HAP-1 (cell line): ENCODE results near the gene MMS22L.

Experiments used
- DNase-seq, 2 experiments: peaks; one replicate each; pipeline ENCODE4 v3.0.0-alpha.2; 2016 to 2020; ENCODE audit warnings: low spot score in 2 of 2
- H3K27me3 ChIP-seq: fragments of 250-450 bp; sonication (Bioruptor Pico); 2 replicates; pipeline ENCODE4 v1.5.1; 2020; ENCODE audit warnings: low read depth, mild to moderate bottlenecking, moderate library complexity
- H3K36me3 ChIP-seq: fragments of 250-450 bp; sonication (Bioruptor Pico); replicated peaks from 2 replicates; pipeline ENCODE4 v1.5.1; 2020; ENCODE audit warnings: mild to moderate bottlenecking
- H3K4me1 ChIP-seq: fragments of 250-450 bp; sonication (Bioruptor Pico); 2 replicates; pipeline ENCODE4 v1.5.1; 2020; ENCODE audit warnings: mild to moderate bottlenecking
- H3K4me3 ChIP-seq: fragments of 250-450 bp; sonication (Bioruptor Pico); 2 replicates; pipeline ENCODE4 v1.5.1; 2020; ENCODE audit warnings: mild to moderate bottlenecking, moderate library complexity
- H3K9me3 ChIP-seq: fragments of 250-450 bp; sonication (Bioruptor Pico); 2 replicates; pipeline ENCODE4 v1.5.1; 2020; ENCODE audit warnings: mild to moderate bottlenecking, moderate library complexity
- in situ Hi-C: fragments of 300-500 bp; cut with MboI; formaldehyde crosslinking; loops from 3 replicates; pipeline ENCODE4 v1.14.3; 2020; ENCODE audit warnings: low sequenced_read_pairs, inconsistent platforms, mixed read lengths

MMS22L gene

GRCh38 chr6:97110149-97110548 is 172.9 kb downstream of the MMS22L start:
- no peaks in the 10 kb centered on the region for H3K9me3 ChIP-seq
- in situ Hi-C loops: no loop called here
- DNase-seq: no peak
- no peaks in the 10 kb centered on the region for H3K27me3 ChIP-seq
- no peak overlapping the region for H3K4me3 ChIP-seq
- no peaks in the 10 kb centered on the region for H3K4me1 ChIP-seq
- no peaks in the 10 kb centered on the region for H3K36me3 ChIP-seq

- DNase-seq: no peak
- Histone ChIP-seq H3K36me3 (no peaks in the 10 kb centered on the region), H3K4me1 (no peaks in the 10 kb centered on the region), H3K4me3 (no peak overlapping the region), H3K27me3 (no peaks in the 10 kb centered on the region), H3K9me3 (no peaks in the 10 kb centered on the region)
- in situ Hi-C loops: no loop called here
Observed at GRCh38 chr6:97109444-97109843, 173.6 kb downstream of the MMS22L start.

GRCh38 chr6:97102145-97102790 is 180.7 kb downstream of the MMS22L start:
- Histone ChIP-seq H3K4me1 (no peaks in the 10 kb centered on the region), H3K27me3 (no peaks in the 10 kb centered on the region), H3K9me3 (no peaks in the 10 kb centered on the region), H3K4me3 (no peak overlapping the region), H3K36me3 (no peaks in the 10 kb centered on the region)
- no peak for DNase-seq
- in situ Hi-C loops: no loop called here

DNA sequence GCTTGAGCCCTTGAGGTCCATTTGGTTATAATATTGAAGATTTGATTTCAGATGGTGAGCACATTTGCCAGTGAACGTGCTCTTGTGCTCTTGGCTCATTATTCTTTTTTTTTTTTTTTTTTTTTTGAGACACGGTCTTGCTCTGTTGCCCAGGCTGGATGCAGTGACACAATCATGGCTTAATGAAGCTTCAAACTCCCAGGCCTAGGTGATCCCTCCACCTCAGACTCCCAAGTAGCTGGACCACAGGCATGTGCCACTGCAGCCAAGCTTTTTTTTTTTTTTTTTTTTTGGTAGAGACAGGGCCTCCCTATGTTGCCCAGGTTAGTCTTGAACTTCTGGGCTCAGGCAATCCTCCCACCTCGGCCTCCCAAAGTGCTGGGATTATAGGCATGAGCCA is 182.3 kb downstream of the MMS22L start:
- Histone ChIP-seq H3K4me3 (no peak overlapping the region), H3K27me3 (no peaks in the 10 kb centered on the region), H3K36me3 (no peaks in the 10 kb centered on the region), H3K9me3 (no peaks in the 10 kb centered on the region), H3K4me1 (no peaks in the 10 kb centered on the region)
- in situ Hi-C loops: no loop called here
- DNase-seq: no peak

- no peak for DNase-seq
- no peaks in the 10 kb centered on the region for H3K4me1 ChIP-seq
- no peaks in the 10 kb centered on the region for H3K27me3 ChIP-seq
- in situ Hi-C loops: no loop called here
- no peaks in the 10 kb centered on the region for H3K9me3 ChIP-seq
- H3K4me3 ChIP-seq: no peak overlapping the region
- no peaks in the 10 kb centered on the region for H3K36me3 ChIP-seq
Observed at GRCh38 chr6:97097068-97098047, 185.7 kb downstream of the MMS22L start.

DNA sequence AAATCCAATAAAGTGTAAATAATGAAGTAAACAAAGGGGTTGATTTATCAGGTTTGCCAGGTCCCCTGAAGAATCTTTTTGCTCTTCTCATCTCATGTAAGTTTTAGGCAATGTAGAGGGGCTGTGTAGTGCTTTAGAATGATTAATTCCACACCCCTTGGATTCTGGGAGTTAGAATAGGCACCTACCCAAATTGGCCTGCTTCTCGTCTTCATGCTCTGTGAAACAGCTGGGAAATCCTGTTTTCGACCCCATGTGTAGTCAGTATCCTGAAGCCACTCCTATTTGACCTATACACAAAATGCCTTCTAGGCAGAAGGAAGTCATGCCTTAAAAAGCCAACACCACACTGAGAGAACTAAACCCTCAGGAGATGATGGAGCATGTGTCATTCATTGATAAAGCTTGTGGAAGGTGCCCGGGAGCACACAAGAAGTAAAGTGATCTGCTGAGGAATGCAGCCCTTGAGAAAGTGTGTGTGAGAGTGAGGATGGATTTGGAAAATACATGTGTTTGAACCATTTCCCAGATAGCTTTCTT is 187.6 kb downstream of the MMS22L start:
- Histone ChIP-seq H3K27me3 (no peaks in the 10 kb centered on the region), H3K9me3 (no peaks in the 10 kb centered on the region), H3K4me3 (no peak overlapping the region), H3K36me3 (no peaks in the 10 kb centered on the region), H3K4me1 (no peaks in the 10 kb centered on the region)
- in situ Hi-C loops: no loop called here
- no peak for DNase-seq

DNA sequence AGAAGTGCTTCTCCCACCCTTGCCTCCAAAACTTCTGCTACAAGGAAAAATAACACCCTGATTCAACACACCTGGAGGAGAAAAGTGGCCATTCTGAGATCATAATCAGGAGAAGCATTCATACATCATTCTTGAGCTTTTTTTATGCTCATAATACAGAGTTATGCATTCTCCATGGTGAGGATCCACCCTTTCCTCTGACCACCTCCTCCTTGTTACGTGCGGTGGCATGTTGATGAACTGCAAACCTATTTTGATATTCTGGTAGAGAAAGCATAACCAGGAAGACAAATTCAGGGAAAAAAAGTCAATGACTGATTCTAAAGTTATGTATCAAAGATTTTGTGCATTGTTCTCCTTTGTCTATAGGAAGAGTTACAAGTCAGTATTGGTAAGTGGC is 188.6 kb downstream of the MMS22L start:
- in situ Hi-C loops: no loop called here

DNA sequence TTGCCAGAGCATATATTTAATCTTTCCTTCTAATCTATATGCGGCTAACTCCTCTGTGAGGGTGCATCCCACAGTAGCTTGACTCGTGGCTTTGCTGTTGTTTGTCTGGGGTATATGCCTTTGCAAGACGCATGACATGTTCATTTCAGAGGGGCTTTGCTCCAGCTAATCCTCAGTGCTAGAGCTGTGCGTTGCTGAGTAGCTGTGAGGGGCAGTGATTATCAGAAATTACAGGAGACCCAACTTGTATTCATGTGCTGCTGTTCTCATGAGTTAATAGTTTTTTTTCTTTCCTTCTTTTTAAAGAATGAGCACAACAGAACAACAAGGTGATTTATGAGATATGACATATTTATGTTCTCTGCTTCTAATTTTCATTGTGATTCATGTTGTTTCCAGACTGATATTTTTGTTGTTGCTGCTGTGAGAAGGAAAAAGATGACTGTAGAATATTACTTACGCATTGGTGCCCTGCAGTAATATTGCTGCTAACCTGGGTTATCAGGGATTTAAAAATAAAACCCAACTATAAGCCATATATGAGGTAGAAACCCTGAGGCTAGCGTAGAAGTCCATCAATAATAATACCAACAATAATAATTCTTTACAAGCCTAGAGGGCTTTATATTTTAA is 190.2 kb downstream of the MMS22L start:
- H3K36me3 ChIP-seq: no peaks in the 10 kb centered on the region
- no peaks in the 10 kb centered on the region for H3K4me1 ChIP-seq
- H3K4me3 ChIP-seq: no peak overlapping the region
- no peak for DNase-seq
- in situ Hi-C loops: no loop called here
- H3K9me3 ChIP-seq: no peaks in the 10 kb centered on the region
- H3K27me3 ChIP-seq: no peaks in the 10 kb centered on the region

More for the DNA sequence above, 188.6 kb downstream of the MMS22L start:
- no peak for DNase-seq
- H3K4me1 ChIP-seq: no peaks in the 10 kb centered on the region
- H3K4me3 ChIP-seq: no peak overlapping the region
- no peaks in the 10 kb centered on the region for H3K27me3 ChIP-seq
- no peaks in the 10 kb centered on the region for H3K36me3 ChIP-seq
- no peaks in the 10 kb centered on the region for H3K9me3 ChIP-seq
